HG03159 (cell line): ENCODE measurements around the gene ADARB2.

Source experiments
- ATAC-seq: cut with Tn5 transposase; IDR thresholded peaks from one replicate; pipeline ENCODE4 v1.9.1; 2021; ENCODE audit warnings: mild to moderate bottlenecking, moderate library complexity; ENCODE audit not compliant: unreplicated experiment

Gene ADARB2

GRCh38 chr10:1274701-1275544 is 462.4 kb downstream of the ADARB2 start:
- no peak for ATAC-seq

- ATAC-seq = no peak
Measured at GRCh38 chr10:1274111-1274661, 463.1 kb downstream of the ADARB2 start.

GRCh38 chr10:1273372-1274105 is 463.8 kb downstream of the ADARB2 start:
- ATAC-seq = no peak

GRCh38 chr10:1272777-1273161 is 464.6 kb downstream of the ADARB2 start:
- no peak for ATAC-seq

GRCh38 chr10:1272079-1272776 is 465.1 kb downstream of the ADARB2 start:
- no peak for ATAC-seq

GRCh38 chr10:1270906-1271305 is 466.4 kb downstream of the ADARB2 start:
- ATAC-seq = no peak

- no peak for ATAC-seq
Measured at GRCh38 chr10:1270490-1270889, 466.8 kb downstream of the ADARB2 start.

- ATAC-seq = no peak
Measured at GRCh38 chr10:1268831-1269230, 468.5 kb downstream of the ADARB2 start.

GRCh38 chr10:1267568-1267967 is 469.8 kb downstream of the ADARB2 start:
- ATAC-seq = no peak

- ATAC-seq = no peak
Measured at GRCh38 chr10:1267148-1267547, 470.2 kb downstream of the ADARB2 start.

- ATAC-seq = no peak
Measured at GRCh38 chr10:1266033-1266802, 471.1 kb downstream of the ADARB2 start.

- ATAC-seq = no peak
Measured at GRCh38 chr10:1264001-1264400, 473.3 kb downstream of the ADARB2 start.

- no peak for ATAC-seq
Measured at GRCh38 chr10:1257274-1257673, 480.1 kb downstream of the ADARB2 start.

GRCh38 chr10:1256432-1256725 is 480.9 kb downstream of the ADARB2 start:
- ATAC-seq = no peak

- no peak for ATAC-seq
Measured at GRCh38 chr10:1255600-1256431, 481.5 kb downstream of the ADARB2 start.

- ATAC-seq = no peak
Measured at GRCh38 chr10:1255118-1255517, 482.2 kb downstream of the ADARB2 start.

- no peak for ATAC-seq
Measured at GRCh38 chr10:1253523-1254353, 483.6 kb downstream of the ADARB2 start.

- no peak for ATAC-seq
Measured at GRCh38 chr10:1251769-1252168, 485.6 kb downstream of the ADARB2 start.
